ENCODE measurements around the gene MTR.

DNA sequence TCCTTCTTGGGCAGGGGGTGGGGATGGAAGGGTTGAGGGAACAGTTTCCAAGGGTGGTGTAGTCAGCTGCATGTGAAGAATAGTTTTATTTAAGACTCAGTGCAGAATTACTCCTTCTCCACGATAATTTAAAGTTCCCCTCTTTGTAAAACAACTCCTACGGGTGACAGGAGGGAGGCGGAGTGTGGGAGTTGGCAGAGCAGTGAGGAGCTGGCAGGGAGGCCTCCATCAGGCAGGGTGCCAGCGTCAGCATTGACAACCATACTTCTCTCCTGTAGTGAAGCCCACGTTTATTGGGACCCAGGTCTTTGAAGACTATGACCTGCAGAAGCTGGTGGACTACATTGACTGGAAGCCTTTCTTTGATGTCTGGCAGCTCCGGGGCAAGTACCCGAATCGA is 93.8 kb downstream of the MTR start:
- TF ChIP-seq CTCF (IDR thresholded peaks at IDR 0.05; ENCODE audit: low read length), result no peak
- no peak for TF ChIP-seq EZH2 (IDR thresholded peaks at IDR 0.05; ENCODE audit: borderline replicate concordance, low read length)
